ENCODE measurements around the gene RSPH9. TPM values are rescaled to one million over a fixed set of nuclear protein-coding genes. Genes with fewer than 3 reads are reported as not detected.

Gene RSPH9
- total RNA-seq, 6 experiments from 2014 or later, result not detected

DNA sequence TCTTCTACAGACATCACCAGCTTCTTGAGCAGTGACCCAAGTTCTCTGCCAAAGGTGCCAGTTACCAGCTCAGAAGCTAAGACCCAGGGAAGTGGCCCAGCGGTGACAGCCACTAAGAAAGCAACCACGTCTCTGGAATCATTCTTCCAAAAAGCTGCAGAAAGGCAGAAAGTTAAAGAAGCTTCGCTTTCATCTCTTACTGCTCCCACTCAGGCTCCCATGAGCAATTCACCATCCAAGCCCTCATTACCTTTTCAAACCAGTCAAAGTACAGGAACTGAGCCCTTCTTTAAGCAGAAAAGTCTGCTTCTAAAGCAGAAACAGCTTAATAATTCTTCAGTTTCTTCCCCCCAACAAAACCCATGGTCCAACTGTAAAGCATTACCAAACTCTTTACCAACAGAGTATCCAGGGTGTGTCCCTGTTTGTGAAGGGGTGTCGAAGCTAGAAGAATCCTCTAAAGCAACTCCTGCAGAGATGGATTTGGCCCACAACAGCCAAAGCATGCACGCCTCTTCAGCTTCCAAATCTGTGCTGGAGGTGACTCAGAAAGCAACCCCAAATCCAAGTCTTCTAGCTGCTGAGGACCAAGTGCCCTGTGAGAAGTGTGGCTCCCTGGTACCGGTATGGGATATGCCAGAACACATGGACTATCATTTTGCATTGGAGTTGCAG, 31.0 kb upstream of the RSPH9 start:
- DNase-seq (no peak), ATAC-seq (no peak)
- Histone ChIP-seq H3K4me3 (no peak overlapping the region), H3K36me3 (peaks cover 0 to 23% (median 8%) of the 10 kb centered on the region in 4 donors), H3K9me3 (no peaks in the 10 kb centered on the region), H3K27me3 (no peaks in the 10 kb centered on the region), H3K27ac (no peak overlapping the region), H3K4me1 (no peaks in the 10 kb centered on the region)
- intact Hi-C loops (cut with DNase I), result no loop called here
- 97% methylated on average over 5 of the region's 6 CpGs for WGBS (ENCODE audit: insufficient coverage, low coverage, low lambda C conversion rate, missing lambda C conversion rate)
- no peak for TF ChIP-seq POLR2A (IDR thresholded peaks at IDR 0.05)
- TF ChIP-seq, protein P1, sequence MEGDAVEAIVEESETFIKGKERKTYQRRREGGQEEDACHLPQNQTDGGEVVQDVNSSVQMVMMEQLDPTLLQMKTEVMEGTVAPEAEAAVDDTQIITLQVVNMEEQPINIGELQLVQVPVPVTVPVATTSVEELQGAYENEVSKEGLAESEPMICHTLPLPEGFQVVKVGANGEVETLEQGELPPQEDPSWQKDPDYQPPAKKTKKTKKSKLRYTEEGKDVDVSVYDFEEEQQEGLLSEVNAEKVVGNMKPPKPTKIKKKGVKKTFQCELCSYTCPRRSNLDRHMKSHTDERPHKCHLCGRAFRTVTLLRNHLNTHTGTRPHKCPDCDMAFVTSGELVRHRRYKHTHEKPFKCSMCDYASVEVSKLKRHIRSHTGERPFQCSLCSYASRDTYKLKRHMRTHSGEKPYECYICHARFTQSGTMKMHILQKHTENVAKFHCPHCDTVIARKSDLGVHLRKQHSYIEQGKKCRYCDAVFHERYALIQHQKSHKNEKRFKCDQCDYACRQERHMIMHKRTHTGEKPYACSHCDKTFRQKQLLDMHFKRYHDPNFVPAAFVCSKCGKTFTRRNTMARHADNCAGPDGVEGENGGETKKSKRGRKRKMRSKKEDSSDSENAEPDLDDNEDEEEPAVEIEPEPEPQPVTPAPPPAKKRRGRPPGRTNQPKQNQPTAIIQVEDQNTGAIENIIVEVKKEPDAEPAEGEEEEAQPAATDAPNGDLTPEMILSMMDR (IDR thresholded peaks at IDR 0.05), result no peak

DNA sequence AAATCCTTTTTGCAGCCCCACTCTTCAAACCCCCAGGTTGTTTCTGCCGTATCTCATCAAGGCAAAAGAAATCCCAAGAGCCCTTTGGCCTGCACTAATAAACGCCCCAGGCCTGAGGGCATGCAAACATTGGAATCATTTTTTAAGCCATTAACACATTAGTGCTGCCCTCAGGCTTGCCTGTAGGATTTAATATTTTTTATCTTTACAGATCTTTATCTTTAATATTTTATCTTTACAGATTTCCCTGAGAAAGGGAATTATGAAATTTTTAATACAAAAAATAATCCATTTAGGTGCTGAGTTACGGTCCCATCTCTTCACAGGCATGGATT, 30.5 kb upstream of the RSPH9 start:
- intact Hi-C loops (cut with DNase I), result no loop called here
- no peak overlapping the region for H3K4me3 ChIP-seq
- no peak overlapping the region for H3K27ac ChIP-seq
- no peaks in the 10 kb centered on the region for H3K9me3 ChIP-seq
- TF ChIP-seq POLR2A (IDR thresholded peaks at IDR 0.05), result no peak
- TF ChIP-seq, protein P1 (IDR thresholded peaks at IDR 0.05), result no peak
- ATAC-seq (no peak), DNase-seq (no peak)
- 81% methylated on average over 3 of the region's 3 CpGs for WGBS (ENCODE audit: insufficient coverage, low coverage, low lambda C conversion rate, missing lambda C conversion rate)
- H3K36me3 ChIP-seq, result peaks cover 0 to 23% (median 8%) of the 10 kb centered on the region in 4 donors
- H3K4me1 ChIP-seq, result no peaks in the 10 kb centered on the region
- H3K27me3 ChIP-seq, result no peaks in the 10 kb centered on the region

DNA sequence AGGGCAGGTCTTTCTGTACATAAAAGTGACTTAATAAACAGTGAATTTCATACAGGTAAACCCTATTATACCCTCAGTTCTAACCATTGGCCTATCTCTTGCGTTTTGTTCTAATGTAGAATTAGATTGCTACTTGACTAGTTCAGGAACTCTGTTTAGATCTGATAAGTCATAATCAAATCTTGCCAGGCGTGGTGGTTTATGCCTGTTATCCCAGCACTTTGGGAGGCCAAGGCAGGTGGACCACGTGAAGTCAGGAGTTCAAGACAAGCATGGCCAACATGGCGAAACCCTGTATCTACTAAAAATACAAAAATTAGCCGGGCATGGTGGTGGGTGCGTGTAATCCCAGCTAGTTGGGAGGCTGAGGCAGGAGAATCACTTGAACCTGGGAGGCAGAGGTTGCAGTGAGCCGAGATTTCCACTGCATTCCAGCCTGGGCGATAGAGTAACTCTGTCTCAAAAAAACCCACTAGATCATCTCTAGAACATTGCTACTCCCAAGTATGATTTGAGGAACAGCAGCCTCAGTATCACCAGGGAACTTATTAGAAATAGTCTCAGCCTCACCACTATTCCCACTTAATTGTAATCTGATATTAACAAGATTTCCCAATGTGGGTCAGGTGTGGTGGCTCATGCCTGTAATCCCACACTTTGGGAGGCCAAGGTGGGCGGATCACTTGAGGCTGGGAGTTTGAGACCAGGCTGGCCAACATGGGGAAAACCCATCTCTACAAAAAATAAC, 27.9 kb upstream of the RSPH9 start:
- no peak overlapping the region for H3K27ac ChIP-seq
- H3K9me3 ChIP-seq, result no peaks in the 10 kb centered on the region
- H3K4me1 ChIP-seq, result no peaks in the 10 kb centered on the region
- H3K4me3 ChIP-seq, result no peak overlapping the region
- DNase-seq, result no peak
- intact Hi-C loops (cut with DNase I), result no loop called here
- ATAC-seq, result no peak
- no peaks in the 10 kb centered on the region for H3K27me3 ChIP-seq
- TF ChIP-seq POLR2A (IDR thresholded peaks at IDR 0.05), result no peak
- WGBS (ENCODE audit: insufficient coverage, low coverage, low lambda C conversion rate, missing lambda C conversion rate), result 89% methylated on average over 7 of the region's 9 CpGs
- H3K36me3 ChIP-seq, result peaks cover 0 to 27% (median 16%) of the 10 kb centered on the region in 4 donors

DNA sequence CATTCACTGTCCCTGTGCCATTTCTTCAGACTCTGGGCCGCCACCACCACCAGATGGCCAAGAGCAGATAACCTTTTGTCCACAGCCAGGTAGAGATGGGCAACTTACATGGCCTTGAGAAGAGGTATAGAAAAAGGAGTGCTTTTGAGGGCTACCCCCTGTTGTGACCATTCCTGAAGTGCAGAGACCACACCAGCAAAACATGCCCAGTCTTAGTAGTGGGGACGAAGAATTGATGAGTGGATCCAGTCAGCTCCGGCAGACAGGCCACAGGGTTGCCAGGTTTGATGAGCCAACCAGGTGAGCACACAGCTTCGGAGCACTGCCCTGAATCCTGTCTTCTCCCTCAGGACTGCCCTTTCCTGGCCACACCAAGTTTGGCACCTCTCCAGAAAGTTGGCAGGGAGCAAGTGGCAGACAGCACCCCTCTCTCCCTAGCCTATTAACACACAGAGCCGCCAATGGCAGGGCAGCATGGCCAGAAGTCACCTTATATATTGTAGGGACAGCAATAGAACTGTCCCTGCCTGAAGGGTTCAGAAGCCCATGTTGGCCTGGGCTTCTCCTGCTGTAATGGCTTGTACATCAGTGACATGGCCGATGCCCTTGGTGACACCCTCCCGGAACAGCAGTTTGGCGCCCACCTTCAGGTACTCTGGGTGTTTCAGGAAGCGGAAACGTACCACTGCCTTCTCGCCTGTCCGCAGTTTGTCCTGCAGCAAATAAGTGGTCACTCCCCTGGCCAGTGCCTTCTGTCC, 23.6 kb upstream of the RSPH9 start:
- H3K9me3 ChIP-seq, result no peaks in the 10 kb centered on the region
- peaks cover 0 to 53% (median 35%) of the 10 kb centered on the region in 4 donors for H3K36me3 ChIP-seq
- DNase-seq (no peak), ATAC-seq (peak in 1 of 4 donors; percentile 11)
- TF ChIP-seq POLR2A (IDR thresholded peaks at IDR 0.05), result no peak
- TF ChIP-seq, protein P1 (IDR thresholded peaks at IDR 0.05), result no peak
- 92% methylated on average over 4 of the region's 12 CpGs for WGBS (ENCODE audit: insufficient coverage, low coverage, low lambda C conversion rate, missing lambda C conversion rate)
- no peaks in the 10 kb centered on the region for H3K27me3 ChIP-seq
- no peaks in the 10 kb centered on the region for H3K4me1 ChIP-seq
- intact Hi-C loops (cut with DNase I), result no loop called here
- H3K27ac ChIP-seq, result no peak overlapping the region
- H3K4me3 ChIP-seq, result no peak overlapping the region

DNA sequence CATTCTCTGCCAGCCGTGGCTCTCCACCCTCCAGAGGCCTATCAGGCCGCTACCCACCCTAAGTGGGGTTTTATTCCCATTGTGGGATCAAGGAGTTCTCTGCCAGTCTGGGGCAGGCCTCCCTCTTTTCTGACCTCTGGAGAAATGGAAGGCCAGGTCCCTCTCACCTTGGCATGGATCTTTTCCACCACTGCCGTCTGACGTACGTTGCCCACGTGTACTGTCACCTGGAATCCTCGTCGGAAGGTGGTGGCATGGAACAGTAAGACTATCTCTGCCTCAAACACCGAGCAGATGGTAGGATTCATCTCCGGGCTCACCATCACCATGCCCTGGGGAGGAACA, 23.0 kb upstream of the RSPH9 start:
- intact Hi-C loops (cut with DNase I), result no loop called here
- Histone ChIP-seq H3K4me3 (no peak overlapping the region), H3K27ac (no peak overlapping the region), H3K27me3 (no peaks in the 10 kb centered on the region), H3K36me3 (peaks cover 0 to 53% (median 35%) of the 10 kb centered on the region in 4 donors), H3K4me1 (peaks cover 0 to 2% (median under 1%) of the 10 kb centered on the region in 4 donors), H3K9me3 (no peaks in the 10 kb centered on the region)
- DNase-seq, result no peak
- TF ChIP-seq POLR2A (IDR thresholded peaks at IDR 0.05), result no peak
- TF ChIP-seq, protein P1 (IDR thresholded peaks at IDR 0.05), result no peak
- no peak for ATAC-seq
- 98% methylated on average over 8 of the region's 10 CpGs for WGBS (ENCODE audit: insufficient coverage, low coverage, low lambda C conversion rate, missing lambda C conversion rate)
